ENCODE results near the gene BAMBI. TPM values are rescaled to one million over a fixed set of nuclear protein-coding genes. Genes with fewer than 3 reads are reported as not detected.

Gene BAMBI
- total RNA-seq, 1 donor from 2014 or later, result 10.9 TPM

DNA sequence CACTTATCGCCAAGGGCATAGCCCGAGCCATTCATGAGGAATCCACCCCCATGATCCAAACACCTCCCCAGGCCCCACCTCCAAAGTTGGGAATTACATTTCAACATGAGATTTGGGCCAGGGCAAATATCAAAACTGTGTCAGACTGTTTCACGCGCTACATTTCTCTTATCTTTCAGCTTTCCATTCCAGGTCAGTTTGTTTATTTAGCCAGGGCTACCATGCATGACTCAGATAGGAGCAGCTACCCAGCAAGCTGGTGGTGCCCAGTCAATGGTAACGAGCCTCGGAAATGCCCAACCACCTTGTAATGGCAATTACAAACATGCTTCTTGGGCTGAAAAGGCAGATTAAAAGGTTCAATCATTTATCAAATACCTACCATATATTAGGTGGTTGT, 43.6 kb upstream of the BAMBI start:
- Mint-ChIP-seq H3K9me3 (ENCODE audit: low read depth) (no peaks in the 10 kb centered on the region), H3K4me3 (ENCODE audit: unreplicated experiment) (no peak overlapping the region), H3K4me1 (ENCODE audit: low read depth) (peaks cover under 1% of the 10 kb centered on the region), H3K27me3 (ENCODE audit: low read depth) (peaks cover 13% of the 10 kb centered on the region), H3K27ac (ENCODE audit: unreplicated experiment) (no peak overlapping the region), H3K36me3 (ENCODE audit: low read depth) (peaks cover 1% of the 10 kb centered on the region)
- TF ChIP-seq CTCF (IDR thresholded peaks at IDR 0.05), result no peak
- no peak for DNase-seq (ENCODE audit: low spot score)

- Mint-ChIP-seq H3K36me3 (ENCODE audit: low read depth) (peaks cover 1% of the 10 kb centered on the region), H3K4me3 (ENCODE audit: unreplicated experiment) (no peak overlapping the region), H3K4me1 (ENCODE audit: low read depth) (no peaks in the 10 kb centered on the region), H3K9me3 (ENCODE audit: low read depth) (no peaks in the 10 kb centered on the region), H3K27me3 (ENCODE audit: low read depth) (peaks cover 13% of the 10 kb centered on the region), H3K27ac (ENCODE audit: unreplicated experiment) (no peak overlapping the region)
- no peak for DNase-seq (ENCODE audit: low spot score)
- TF ChIP-seq CTCF (IDR thresholded peaks at IDR 0.05), result no peak
These were observed 40.0 kb upstream of the BAMBI start for GRCh38 chr10:28637346-28637745.

GRCh38 chr10:28638392-28638791, 38.9 kb upstream of the BAMBI start:
- H3K27me3 Mint-ChIP-seq (ENCODE audit: low read depth), result peaks cover 13% of the 10 kb centered on the region
- TF ChIP-seq CTCF (IDR thresholded peaks at IDR 0.05), result no peak
- no peak overlapping the region for H3K27ac Mint-ChIP-seq (ENCODE audit: unreplicated experiment)
- H3K9me3 Mint-ChIP-seq (ENCODE audit: low read depth), result no peaks in the 10 kb centered on the region
- H3K36me3 Mint-ChIP-seq (ENCODE audit: low read depth), result peaks cover 1% of the 10 kb centered on the region
- no peak overlapping the region for H3K4me3 Mint-ChIP-seq (ENCODE audit: unreplicated experiment)
- DNase-seq (ENCODE audit: low spot score), result no peak
- H3K4me1 Mint-ChIP-seq (ENCODE audit: low read depth), result no peaks in the 10 kb centered on the region

- H3K4me1 Mint-ChIP-seq (ENCODE audit: low read depth), result no peaks in the 10 kb centered on the region
- no peaks in the 10 kb centered on the region for H3K9me3 Mint-ChIP-seq (ENCODE audit: low read depth)
- no peak for TF ChIP-seq CTCF (IDR thresholded peaks at IDR 0.05)
- no peak for DNase-seq (ENCODE audit: low spot score)
- no peak overlapping the region for H3K4me3 Mint-ChIP-seq (ENCODE audit: unreplicated experiment)
- peaks cover 9% of the 10 kb centered on the region for H3K27me3 Mint-ChIP-seq (ENCODE audit: low read depth)
- no peak overlapping the region for H3K27ac Mint-ChIP-seq (ENCODE audit: unreplicated experiment)
- no peaks in the 10 kb centered on the region for H3K36me3 Mint-ChIP-seq (ENCODE audit: low read depth)
These were observed 36.8 kb upstream of the BAMBI start for GRCh38 chr10:28640551-28640950.

DNA sequence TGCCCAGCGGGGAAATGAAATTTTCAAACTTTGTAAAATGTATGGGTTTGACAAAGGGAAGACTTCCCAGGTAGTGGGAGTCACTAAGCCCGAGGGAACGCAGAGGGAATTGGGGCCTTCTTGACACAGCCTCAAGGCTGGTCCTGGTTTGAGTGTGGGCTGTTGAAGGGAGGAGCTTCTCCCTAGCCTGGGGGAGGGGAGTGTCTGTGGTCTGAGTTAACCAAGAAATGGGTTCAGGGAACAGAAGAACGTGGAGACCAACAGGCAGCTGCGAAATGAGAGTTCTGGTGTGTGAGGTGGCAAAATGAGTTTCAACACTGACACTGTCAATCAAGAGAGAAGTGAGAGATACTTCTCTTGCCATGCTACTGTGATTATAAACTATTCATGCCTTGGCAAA, 32.7 kb upstream of the BAMBI start:
- TF ChIP-seq CTCF (IDR thresholded peaks at IDR 0.05), result no peak
- no peak overlapping the region for H3K4me3 Mint-ChIP-seq (ENCODE audit: unreplicated experiment)
- H3K36me3 Mint-ChIP-seq (ENCODE audit: low read depth), result no peaks in the 10 kb centered on the region
- H3K27ac Mint-ChIP-seq (ENCODE audit: unreplicated experiment), result no peak overlapping the region
- peaks cover 6% of the 10 kb centered on the region for H3K9me3 Mint-ChIP-seq (ENCODE audit: low read depth)
- H3K4me1 Mint-ChIP-seq (ENCODE audit: low read depth), result no peaks in the 10 kb centered on the region
- DNase-seq (ENCODE audit: low spot score), result no peak
- H3K27me3 Mint-ChIP-seq (ENCODE audit: low read depth), result peaks cover 6% of the 10 kb centered on the region

Measured in chondrocyte (in vitro differentiated cells).